ENCODE data around the gene SDHAF2.
"Not testable (repeated sequence)": the region's sequence is repeated elsewhere in the genome, so short reads cannot be mapped to it uniquely, and the experiment has no call there.

SDHAF2 gene

GRCh38 chr11:61429691-61430582 is at the start of gene SDHAF2, which contains the start of gene CPSF7:
Gene SDHAF2, plus strand, starts transcription at chr11:61430124. Its CDS starts 23 bp downstream, at chr11:61430147.
Gene CPSF7, minus strand, starts transcription at chr11:61429975. Its CDS starts 740 bp downstream, at chr11:61429235.
- peak within 1 kb of the TSS; percentile 81 for H3K4me2 ChIP-seq (ENCODE audit: low read length)
- no peaks in the 10 kb centered on the region for H3K36me3 ChIP-seq (ENCODE audit: control insufficient read depth, insufficient read depth, low read length)
- no peak for TF ChIP-seq CTCF (IDR thresholded peaks at IDR 0.05)
- peak within 1 kb of the TSS; percentile 94 for H3K27ac ChIP-seq
- peak within 1 kb of the TSS; percentile 90 for H2AFZ ChIP-seq
- peak within 1 kb of the TSS; percentile 94 for H3K9ac ChIP-seq
- H3K4me3 ChIP-seq (ENCODE audit: low read depth, low read length): peak within 1 kb of the TSS; percentile 92
- H3K79me2 ChIP-seq: peaks cover 38% of the 10 kb centered on the region
- peaks cover 10% of the 10 kb centered on the region for H3K4me1 ChIP-seq
- H3K27me3 ChIP-seq (ENCODE audit: control insufficient read depth, insufficient read depth, low read length): no peaks in the 10 kb centered on the region
- H3K9me3 ChIP-seq (ENCODE audit: control insufficient read depth, low read length): no peaks in the 10 kb centered on the region

GRCh38 chr11:61380884-61381283 is 49.0 kb upstream of the SDHAF2 start:
- Histone ChIP-seq H3K9ac (no peak overlapping the region), H3K36me3 (ENCODE audit: control insufficient read depth, insufficient read depth, low read length) (no peaks in the 10 kb centered on the region), H3K4me1 (no peaks in the 10 kb centered on the region), H3K4me3 (ENCODE audit: low read depth, low read length) (no peak overlapping the region), H3K79me2 (no peaks in the 10 kb centered on the region), H3K27me3 (ENCODE audit: control insufficient read depth, insufficient read depth, low read length) (no peaks in the 10 kb centered on the region), H3K9me3 (ENCODE audit: control insufficient read depth, low read length) (no peaks in the 10 kb centered on the region), H3K4me2 (ENCODE audit: low read length) (no peak overlapping the region), H2AFZ (no peak overlapping the region), H3K27ac (no peak overlapping the region)
- no peak for TF ChIP-seq CTCF (IDR thresholded peaks at IDR 0.05)

- not testable (repeated sequence) for H3K9ac ChIP-seq; H3K36me3 ChIP-seq (ENCODE audit: control insufficient read depth, insufficient read depth, low read length); H3K4me2 ChIP-seq (ENCODE audit: low read length); H3K79me2 ChIP-seq; H2AFZ ChIP-seq; H3K4me1 ChIP-seq; H3K27ac ChIP-seq; H3K4me3 ChIP-seq (ENCODE audit: low read depth, low read length); H3K27me3 ChIP-seq (ENCODE audit: control insufficient read depth, insufficient read depth, low read length); H3K9me3 ChIP-seq (ENCODE audit: control insufficient read depth, low read length)
Observed at GRCh38 chr11:61383859-61384258, 46.1 kb upstream of the SDHAF2 start.

GRCh38 chr11:61384271-61385242 is 45.4 kb upstream of the SDHAF2 start:
- Histone ChIP-seq H3K9me3 (ENCODE audit: control insufficient read depth, low read length) (no peaks in the 10 kb centered on the region), H3K4me3 (ENCODE audit: low read depth, low read length) (no peak overlapping the region), H3K4me1 (no peaks in the 10 kb centered on the region), H3K27me3 (ENCODE audit: control insufficient read depth, insufficient read depth, low read length) (no peaks in the 10 kb centered on the region), H2AFZ (no peak overlapping the region), H3K36me3 (ENCODE audit: control insufficient read depth, insufficient read depth, low read length) (no peaks in the 10 kb centered on the region), H3K9ac (no peak overlapping the region), H3K79me2 (no peaks in the 10 kb centered on the region), H3K4me2 (ENCODE audit: low read length) (no peak overlapping the region), H3K27ac (no peak overlapping the region)
- TF ChIP-seq CTCF (IDR thresholded peaks at IDR 0.05): no peak

GRCh38 chr11:61390161-61390560 is 39.8 kb upstream of the SDHAF2 start:
- no peaks in the 10 kb centered on the region for H3K9me3 ChIP-seq (ENCODE audit: control insufficient read depth, low read length)
- H2AFZ ChIP-seq: no peak overlapping the region
- no peak for TF ChIP-seq CTCF (IDR thresholded peaks at IDR 0.05)
- no peak overlapping the region for H3K4me2 ChIP-seq (ENCODE audit: low read length)
- peaks cover 3% of the 10 kb centered on the region for H3K4me1 ChIP-seq
- H3K36me3 ChIP-seq (ENCODE audit: control insufficient read depth, insufficient read depth, low read length): no peaks in the 10 kb centered on the region
- H3K27me3 ChIP-seq (ENCODE audit: control insufficient read depth, insufficient read depth, low read length): no peaks in the 10 kb centered on the region
- no peak overlapping the region for H3K4me3 ChIP-seq (ENCODE audit: low read depth, low read length)
- no peaks in the 10 kb centered on the region for H3K79me2 ChIP-seq
- H3K27ac ChIP-seq: no peak overlapping the region
- H3K9ac ChIP-seq: no peak overlapping the region
